Psoas muscle (tissue), 8 donors: Measurements from ENCODE around the gene TSR3. TPM values are rescaled to one million over a fixed set of nuclear protein-coding genes. Genes with fewer than 3 reads are reported as not detected.

Source experiments
- ATAC-seq, 4 donors: fragments of 200-7000 bp; cut with Tn5 transposase; one replicate each; pipeline ENCODE4 v1.9.1; 2020; ENCODE audit warnings: moderate library complexity in 3 of 4, mild to moderate bottlenecking in 2 of 4
- DNase-seq, 2 donors: peaks; one replicate each; pipeline ENCODE4 v3.0.0-alpha.2; 2020
- H3K27ac ChIP-seq: fragments of 200-600 bp; one replicate; pipeline ENCODE4 v1.8.0; 2022
- H3K27me3 ChIP-seq, 3 donors: fragments of 200-600 bp in 1 of 3; one replicate each; pipeline versions ENCODE4 v1.6.1 to v1.8.0; 2013 to 2022; ENCODE audit warnings: low read length in 2 of 3, mild to moderate bottlenecking in 2 of 3, moderate library complexity in 1 of 3; ENCODE audit not compliant: insufficient read depth in 3 of 3
- H3K36me3 ChIP-seq, 2 donors: fragments of 200-600 bp in 1 of 2; one replicate each; pipeline versions ENCODE4 v1.6.1 to v1.8.0; 2013 to 2022; ENCODE audit warnings: low read depth in 1 of 2, mild to moderate bottlenecking in 1 of 2, moderate library complexity in 1 of 2; ENCODE audit not compliant: insufficient read depth in 1 of 2
- H3K4me1 ChIP-seq: fragments of 200-600 bp; one replicate; pipeline ENCODE4 v1.8.0; 2022
- H3K4me3 ChIP-seq: fragments of 200-600 bp; one replicate; pipeline ENCODE4 v1.8.0; 2022; ENCODE audit warnings: mild to moderate bottlenecking
- H3K9me3 ChIP-seq: fragments of 200-600 bp; one replicate; pipeline ENCODE4 v1.8.0; 2022
- CTCF ChIP-seq: fragments of 200-600 bp; IDR thresholded peaks from one replicate; pipeline ENCODE4 v1.8.0; 2022; ENCODE audit warnings: antibody characterized with exemption
- WGBS, 3 donors: extraction: QIAGEN DNeasy Blood & Tissue Kit; methylation state at CpG; one replicate each; pipeline versions ENCODE4 v1.1.6 to v1.1.7; 2013; 5-methylcytosine and 5-hydroxymethylcytosine counted together
- intact Hi-C, 2 donors: fragments of 100-400 bp; cut with DNase I; formaldehyde crosslinking; loops; one replicate each; pipeline versions ENCODE4 v1.11.0 to v1.14.2; 2022
- polyA plus RNA-seq, 3 donors: library from polyadenylated mRNA; stranded (reverse); fragments of 200-250 nt; gene quantifications; one replicate each; pipeline ENCODE4 v1.2.3, GENCODE V29; 2013
- total RNA-seq, 4 donors: library from RNA; stranded (reverse); fragmentation: NEBNext Ultra II Directional in 2 of 4; extraction: Animal tissue kit (Norgen Biotek cat#: 25700) in 2 of 4; gene quantifications; one replicate each; pipeline versions ENCODE4 v1.2.1 to v1.2.4, GENCODE V29; 2021 to 2023
- donor health status: healthy with polysubstance abuse.
- donor health status: DM: no; HTN: no; CAD: no; lungs with moderate emphysema.
- donor health status: Bipolar disorder and iron deficiency.
- donor health status: healthy.
- donor health status: DM: yes; HTN: yes; CAD: no.
- donor health status: DM: no; HTN: no; CAD: no.
- donor health status: DM: no; HTN: no; CAD: no.
- donor health status: DM: yes; HTN: yes; CAD: no.

TSR3 gene
- total and polyA plus RNA-seq, 7 donors = 40.0 to 109 (median 55.1) TPM

GRCh38 chr16:1311212-1311737 lies 40.4 kb downstream of the TSR3 start:
- peaks cover 4 to 25% of the 10 kb centered on the region in 2 donors for H3K36me3 ChIP-seq
- H3K27me3 ChIP-seq = no peaks in the 10 kb centered on the region
- peaks cover 37% of the 10 kb centered on the region for H3K4me1 ChIP-seq
- intact Hi-C loops = no loop called here
- H3K4me3 ChIP-seq = peak overlapping the region; percentile 90
- WGBS, 3 donors = 15 to 21% (median 19%) methylated on average over 13 of the region's 13 CpGs
- no peak for TF ChIP-seq CTCF
- ATAC-seq = no peak
- no peaks in the 10 kb centered on the region for H3K9me3 ChIP-seq
- DNase-seq = no peak
- peak overlapping the region; percentile 68 for H3K27ac ChIP-seq

GRCh38 chr16:1310832-1311200 lies 40.9 kb downstream of the TSR3 start:
- no peak for ATAC-seq
- H3K36me3 ChIP-seq = peaks cover 4 to 20% of the 10 kb centered on the region in 2 donors
- H3K27me3 ChIP-seq = no peaks in the 10 kb centered on the region
- peak overlapping the region; percentile 90 for H3K4me3 ChIP-seq
- WGBS, 3 donors = 4 to 8% (median 4%) methylated on average over 14 of the region's 14 CpGs
- intact Hi-C loops = no loop called here
- H3K27ac ChIP-seq = peak overlapping the region; percentile 68
- no peak for DNase-seq
- no peak for TF ChIP-seq CTCF
- peaks cover 37% of the 10 kb centered on the region for H3K4me1 ChIP-seq
- no peaks in the 10 kb centered on the region for H3K9me3 ChIP-seq

GRCh38 chr16:1309888-1310831 lies 41.5 kb downstream of the TSR3 start:
- H3K4me1 ChIP-seq = peaks cover 37% of the 10 kb centered on the region
- peak overlapping the region; percentile 90 for H3K4me3 ChIP-seq
- WGBS, 3 donors = 1 to 2% (median 1%) methylated on average over 46 to 77 of the region's 77 CpGs
- intact Hi-C loops = no loop called here
- no peak for TF ChIP-seq CTCF
- ATAC-seq = no peak
- peaks cover 0 to 14% of the 10 kb centered on the region in 2 donors for H3K36me3 ChIP-seq
- H3K9me3 ChIP-seq = no peaks in the 10 kb centered on the region
- peak; percentile 78 to 82 for DNase-seq
- peak overlapping the region; percentile 68 for H3K27ac ChIP-seq
- H3K27me3 ChIP-seq = no peaks in the 10 kb centered on the region

GRCh38 chr16:1308977-1309885 lies 42.4 kb downstream of the TSR3 start, which contains the start of gene UBE2I:
Gene UBE2I (plus strand): TSS chr16:1309636. CDS start chr16:1314031, 4,395 bp downstream.
- no peak for TF ChIP-seq CTCF
- DNase-seq = peak; percentile 97 to 98
- H3K9me3 ChIP-seq = no peaks in the 10 kb centered on the region
- intact Hi-C loops = no loop called here
- WGBS, 3 donors = 0 to 1% (median 0%) methylated on average over 59 to 117 of the region's 117 CpGs
- peaks cover 37% of the 10 kb centered on the region for H3K4me1 ChIP-seq
- peak within 1 kb of the TSS; percentile 90 for H3K4me3 ChIP-seq
- ATAC-seq = peak; percentile 91 to 94 (median 92)
- H3K27me3 ChIP-seq = no peaks in the 10 kb centered on the region
- H3K27ac ChIP-seq = peak within 1 kb of the TSS; percentile 98
- H3K36me3 ChIP-seq = peaks cover 0 to 4% of the 10 kb centered on the region in 2 donors
